Measurements from ENCODE around the gene FAIM2. TPM values are rescaled to one million over a fixed set of nuclear protein-coding genes. Genes with fewer than 3 reads are reported as not detected.

FAIM2 gene
- total and polyA plus RNA-seq, 10 of the 15 experiments (the other 5 are each of a cell fraction or from before 2014, with no cell fraction given): not detected

DNA sequence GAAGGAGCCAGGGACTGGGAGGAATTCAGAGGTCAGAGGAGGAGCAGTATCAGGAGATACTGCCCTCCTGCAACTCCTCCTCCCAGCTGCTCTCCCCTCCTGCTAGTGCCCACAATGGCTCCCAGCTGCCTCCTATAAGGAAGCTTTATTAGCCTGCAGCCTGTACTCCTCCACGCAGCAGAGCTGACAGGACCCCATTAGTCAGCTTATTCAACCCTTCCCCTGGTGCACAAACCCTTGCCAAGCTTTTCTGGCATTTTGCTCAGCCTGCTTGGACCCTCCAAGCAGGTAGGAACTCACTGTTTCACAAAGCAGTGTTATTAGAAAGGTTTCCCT, 39.9 kb upstream of the FAIM2 start (continued):
- TF ChIP-seq, protein P1, sequence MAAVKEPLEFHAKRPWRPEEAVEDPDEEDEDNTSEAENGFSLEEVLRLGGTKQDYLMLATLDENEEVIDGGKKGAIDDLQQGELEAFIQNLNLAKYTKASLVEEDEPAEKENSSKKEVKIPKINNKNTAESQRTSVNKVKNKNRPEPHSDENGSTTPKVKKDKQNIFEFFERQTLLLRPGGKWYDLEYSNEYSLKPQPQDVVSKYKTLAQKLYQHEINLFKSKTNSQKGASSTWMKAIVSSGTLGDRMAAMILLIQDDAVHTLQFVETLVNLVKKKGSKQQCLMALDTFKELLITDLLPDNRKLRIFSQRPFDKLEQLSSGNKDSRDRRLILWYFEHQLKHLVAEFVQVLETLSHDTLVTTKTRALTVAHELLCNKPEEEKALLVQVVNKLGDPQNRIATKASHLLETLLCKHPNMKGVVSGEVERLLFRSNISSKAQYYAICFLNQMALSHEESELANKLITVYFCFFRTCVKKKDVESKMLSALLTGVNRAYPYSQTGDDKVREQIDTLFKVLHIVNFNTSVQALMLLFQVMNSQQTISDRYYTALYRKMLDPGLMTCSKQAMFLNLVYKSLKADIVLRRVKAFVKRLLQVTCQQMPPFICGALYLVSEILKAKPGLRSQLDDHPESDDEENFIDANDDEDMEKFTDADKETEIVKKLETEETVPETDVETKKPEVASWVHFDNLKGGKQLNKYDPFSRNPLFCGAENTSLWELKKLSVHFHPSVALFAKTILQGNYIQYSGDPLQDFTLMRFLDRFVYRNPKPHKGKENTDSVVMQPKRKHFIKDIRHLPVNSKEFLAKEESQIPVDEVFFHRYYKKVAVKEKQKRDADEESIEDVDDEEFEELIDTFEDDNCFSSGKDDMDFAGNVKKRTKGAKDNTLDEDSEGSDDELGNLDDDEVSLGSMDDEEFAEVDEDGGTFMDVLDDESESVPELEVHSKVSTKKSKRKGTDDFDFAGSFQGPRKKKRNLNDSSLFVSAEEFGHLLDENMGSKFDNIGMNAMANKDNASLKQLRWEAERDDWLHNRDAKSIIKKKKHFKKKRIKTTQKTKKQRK (IDR thresholded peaks at IDR 0.05; ENCODE audit: low read depth, low read length): no peak

DNA sequence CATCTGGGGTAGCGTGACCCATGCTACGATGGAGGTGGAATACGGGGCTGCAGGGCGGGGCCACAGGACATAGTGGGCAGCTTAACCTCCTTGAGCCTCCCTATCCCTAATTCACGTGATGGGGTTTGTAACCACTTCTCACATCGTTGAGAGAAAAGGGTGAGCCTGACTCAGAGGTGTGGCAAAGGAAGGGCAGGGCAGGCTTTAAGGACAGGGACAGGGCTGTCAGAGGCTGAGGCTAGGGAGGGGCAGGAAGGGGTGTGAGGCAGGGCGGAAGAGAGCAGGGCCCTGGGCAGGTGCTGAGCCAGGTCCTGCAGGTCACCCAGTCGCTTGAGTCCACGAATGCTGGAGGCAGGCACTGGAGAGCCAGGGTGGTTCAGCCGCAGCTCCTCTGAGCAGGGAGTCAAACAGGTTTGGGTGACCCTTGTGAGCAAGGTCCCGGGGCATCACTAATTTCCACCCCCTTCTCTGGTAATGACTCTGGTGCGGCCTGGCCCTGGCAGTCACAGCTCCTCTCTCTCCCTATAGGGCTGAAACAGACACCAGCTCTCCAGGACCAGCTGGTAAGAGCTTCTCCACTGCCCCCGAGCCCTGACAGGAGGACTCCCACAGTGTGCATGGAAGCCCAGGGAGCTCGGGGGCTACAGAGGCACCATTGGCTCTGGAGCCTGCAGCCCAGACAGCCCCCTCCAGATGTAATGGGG, 39.4 kb upstream of the FAIM2 start:
- intact Hi-C loops (cut with micrococcal nuclease; ENCODE audit: unreplicated experiment) (no loop called here), in situ Hi-C loops (cut with MboI) (no loop called here)
- no peak overlapping the region for H3K4me3 ChIP-seq
- H3K27me3 ChIP-seq (replicated peaks in 1 of 2; ENCODE audit: control insufficient read depth in 2 of 2, insufficient read depth in 2 of 2, low read length in 1 of 2): no peaks in the 10 kb centered on the region; a peak in 1 of 4 replicates
- ChIA-PET RAD21 (ENCODE audit: unreplicated experiment) (no interaction called here), CTCF (interaction anchor here (1.0 to 2.0 kb wide), 5 partner anchors 11 to 75 kb away, joined by 3 to 8 read pairs (median 3); no protein-coding TSS in a partner anchor), SMC1A (ENCODE audit: uncharacterized antibody, unreplicated experiment) (no interaction called here), POLR2A (interaction anchor here (0.5 kb wide), 1 partner anchor 721 kb away, joined by 7 read pairs; no protein-coding TSS in a partner anchor)
- H3K4me2 ChIP-seq (ENCODE audit: control insufficient read depth, insufficient read depth): no peak overlapping the region
- no peaks in the 10 kb centered on the region for H3K4me1 ChIP-seq (ENCODE audit: control insufficient read depth, insufficient read depth, low read length)
- H3K9me3 ChIP-seq (replicated peaks; ENCODE audit: control insufficient read depth, insufficient read depth, low read length): no peaks in the 10 kb centered on the region
- WGBS (ENCODE audit: insufficient coverage, insufficient replicate concordance, low lambda C conversion rate, missing lambda C conversion rate): 36% methylated on average over 14 of the region's 14 CpGs
- no peak overlapping the region for H3K27ac ChIP-seq (ENCODE audit: control insufficient read depth, insufficient read depth)
- ATAC-seq: no peak
- TF ChIP-seq NFIC (IDR thresholded peaks at IDR 0.05; ENCODE audit: low read depth, low read length): no peak
- H3K9ac ChIP-seq (ENCODE audit: control insufficient read depth, insufficient read depth, low read length): no peak overlapping the region
- H3K79me2 ChIP-seq (ENCODE audit: control insufficient read depth, insufficient read depth, low read length): no peaks in the 10 kb centered on the region
- no peak for FAIRE-seq
- no peaks in the 10 kb centered on the region for H3K36me3 ChIP-seq (ENCODE audit: control insufficient read depth in 2 of 2, insufficient read depth in 2 of 2, low read length in 1 of 2)
- DNase-seq (ENCODE audit: low read depth, low spot score): no peak
- no peak overlapping the region for H2AFZ ChIP-seq (ENCODE audit: control insufficient read depth, low read depth, low read length)
- no peaks in the 10 kb centered on the region for H4K20me1 ChIP-seq (ENCODE audit: control insufficient read depth, insufficient read depth)
- no TSS peak for BruUV-seq (replicated peaks)

Data from GM12878 (cell line).